ENCODE data around the gene LYRM4.

DNA sequence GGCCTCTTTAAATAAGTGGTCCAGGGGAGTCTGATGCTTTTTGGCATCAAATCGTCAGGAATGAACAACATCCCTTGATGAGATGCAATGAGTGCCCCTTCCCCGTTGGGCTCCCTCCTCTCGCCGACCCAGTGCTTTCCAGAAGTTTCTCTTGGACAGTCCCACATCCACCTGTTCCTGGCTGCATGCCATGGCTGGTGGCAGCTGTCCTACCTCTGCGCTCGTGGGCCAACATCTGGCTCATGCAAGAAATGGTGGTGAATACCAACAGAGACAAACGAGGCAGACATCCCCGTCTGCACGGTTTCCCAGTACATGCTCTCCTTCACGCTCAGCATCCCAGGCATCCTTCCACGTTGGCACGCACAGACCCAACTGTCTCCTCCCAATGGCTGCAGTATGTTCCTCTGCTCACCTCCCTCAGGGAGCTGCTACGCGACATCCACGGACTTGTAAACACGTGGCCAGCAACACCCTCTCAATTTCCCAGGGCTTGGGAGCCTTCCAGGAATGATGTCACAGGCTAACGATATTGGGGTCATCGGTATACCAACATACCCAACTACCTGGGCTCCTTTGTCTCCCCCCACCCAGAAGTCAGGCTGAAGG is 138.1 kb downstream of the LYRM4 start:
- TF ChIP-seq, protein P1, sequence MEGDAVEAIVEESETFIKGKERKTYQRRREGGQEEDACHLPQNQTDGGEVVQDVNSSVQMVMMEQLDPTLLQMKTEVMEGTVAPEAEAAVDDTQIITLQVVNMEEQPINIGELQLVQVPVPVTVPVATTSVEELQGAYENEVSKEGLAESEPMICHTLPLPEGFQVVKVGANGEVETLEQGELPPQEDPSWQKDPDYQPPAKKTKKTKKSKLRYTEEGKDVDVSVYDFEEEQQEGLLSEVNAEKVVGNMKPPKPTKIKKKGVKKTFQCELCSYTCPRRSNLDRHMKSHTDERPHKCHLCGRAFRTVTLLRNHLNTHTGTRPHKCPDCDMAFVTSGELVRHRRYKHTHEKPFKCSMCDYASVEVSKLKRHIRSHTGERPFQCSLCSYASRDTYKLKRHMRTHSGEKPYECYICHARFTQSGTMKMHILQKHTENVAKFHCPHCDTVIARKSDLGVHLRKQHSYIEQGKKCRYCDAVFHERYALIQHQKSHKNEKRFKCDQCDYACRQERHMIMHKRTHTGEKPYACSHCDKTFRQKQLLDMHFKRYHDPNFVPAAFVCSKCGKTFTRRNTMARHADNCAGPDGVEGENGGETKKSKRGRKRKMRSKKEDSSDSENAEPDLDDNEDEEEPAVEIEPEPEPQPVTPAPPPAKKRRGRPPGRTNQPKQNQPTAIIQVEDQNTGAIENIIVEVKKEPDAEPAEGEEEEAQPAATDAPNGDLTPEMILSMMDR (IDR thresholded peaks at IDR 0.05), result no peak
- TF ChIP-seq POLR2A (IDR thresholded peaks at IDR 0.05), result no peak

All from right lobe of liver (tissue), 4 donors.